HCT116 (cell line): ENCODE data around the gene NOL3.

Source experiments
- CEBPB ChIP-seq: IDR thresholded peaks from 2 replicates; pipeline ENCODE4 v1.6.1; 2012; ENCODE audit warnings: low read depth
- EZH2 ChIP-seq: fragments of 200-600 bp; sonication (generic); IDR thresholded peaks from 2 replicates; pipeline ENCODE4 v1.6.1; 2017; ENCODE audit warnings: antibody characterized with exemption, mixed run types
- EZH2phosphoT487 ChIP-seq: fragments of 200-600 bp; IDR thresholded peaks from 2 replicates; pipeline ENCODE4 v1.6.1; 2018; ENCODE audit warnings: antibody characterized with exemption, borderline replicate concordance
- FOSL1 ChIP-seq: IDR thresholded peaks from 2 replicates; pipeline ENCODE4 v1.6.1; 2012; ENCODE audit warnings: low read depth
- JUND ChIP-seq: IDR thresholded peaks from 2 replicates; pipeline ENCODE4 v1.6.1; 2012
- POLR2A ChIP-seq: IDR thresholded peaks from 2 replicates; pipeline ENCODE4 v1.7.0; 2011; ENCODE audit warnings: borderline replicate concordance; ENCODE audit not compliant: insufficient read depth, insufficient read length; ENCODE audit errors: extremely low read depth
- POLR2AphosphoS5 ChIP-seq: IDR thresholded peaks from 2 replicates; pipeline ENCODE4 v1.6.1; 2011; ENCODE audit warnings: mild to moderate bottlenecking, low read depth, low read length, moderate library complexity
- RAD21 ChIP-seq: IDR thresholded peaks from 2 replicates; pipeline ENCODE4 v1.6.1; 2012; ENCODE audit warnings: low read depth, mild to moderate bottlenecking
- SP1 ChIP-seq: IDR thresholded peaks from 2 replicates; pipeline ENCODE4 v1.6.1; 2012; ENCODE audit warnings: low read depth
- TCF7L2 ChIP-seq: IDR thresholded peaks from 2 replicates; pipeline ENCODE4 v1.7.0; 2011; ENCODE audit warnings: borderline replicate concordance, inconsistent platforms; ENCODE audit not compliant: insufficient read depth, insufficient read length; ENCODE audit errors: extremely low read depth
- ZNF274 ChIP-seq: fragments of 200-500 bp; sonication (Bioruptor generic); IDR thresholded peaks from 2 replicates; pipeline ENCODE4 v1.6.1; 2014; ENCODE audit warnings: mild to moderate bottlenecking, low read depth, low read length, inconsistent platforms
- TF ChIP-seq, protein P1 (sequence below): IDR thresholded peaks from 2 replicates; pipeline ENCODE4 v1.6.1; 2012; ENCODE audit warnings: low read depth
- TF ChIP-seq, protein P2 (sequence below), 3 experiments: fragments of 200-600 bp in 1 of 3; sonication (generic) in 1 of 3; IDR thresholded peaks in 2 of 3; conservative IDR thresholded peaks in 1 of 3; 2 replicates each; pipeline ENCODE4 v1.5.1; 2012 to 2017; ENCODE audit warnings: low read depth in 2 of 3, low read length in 2 of 3, antibody characterized with exemption in 1 of 3, borderline replicate concordance in 1 of 3, control low read depth in 1 of 3, mild to moderate bottlenecking in 1 of 3, mixed read lengths in 1 of 3, mixed run types in 1 of 3, moderate library complexity in 1 of 3; ENCODE audit not compliant: insufficient read depth in 1 of 3
- TF ChIP-seq, protein P3 (sequence below): IDR thresholded peaks from 2 replicates; pipeline ENCODE4 v1.6.1; 2012

DNA sequence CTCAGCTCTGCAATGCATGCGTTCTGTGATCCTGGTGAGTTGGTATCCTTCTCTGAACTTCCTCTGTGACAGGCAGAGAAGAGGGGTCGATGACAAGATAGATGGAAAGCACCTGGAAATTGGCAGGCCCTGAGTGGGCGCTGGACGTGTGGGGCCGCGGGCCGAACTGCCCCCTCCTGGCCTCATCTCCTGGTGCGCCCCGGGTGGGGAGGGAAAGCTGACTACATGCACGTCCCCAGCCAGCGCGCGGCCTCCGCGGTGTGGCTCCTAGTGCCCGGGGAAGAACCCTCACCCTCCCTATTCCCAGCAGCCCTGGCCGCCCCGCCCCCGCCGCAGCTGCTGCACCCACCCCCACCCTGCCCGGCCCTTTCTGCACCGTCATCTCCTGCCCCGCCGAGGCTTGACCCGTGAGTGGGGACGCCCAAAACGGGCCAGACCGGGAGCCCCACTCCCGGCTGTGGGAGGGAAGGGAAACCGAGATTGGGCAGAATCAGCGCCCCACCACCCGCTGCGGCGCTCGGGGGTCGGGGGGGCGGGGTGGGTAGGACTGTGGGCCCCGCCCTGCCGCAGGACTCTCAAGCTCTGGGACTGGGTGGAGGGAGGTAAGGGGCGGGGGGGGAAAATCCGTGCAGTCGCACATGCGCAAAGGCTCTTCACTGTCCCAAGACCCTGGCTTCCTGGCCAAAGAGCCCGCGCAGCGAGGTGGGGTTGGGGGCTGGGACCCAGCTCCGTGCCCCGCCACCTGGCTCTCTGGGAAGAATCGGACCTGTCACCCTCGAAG lies at the start of gene NOL3:
- TF ChIP-seq TCF7L2 (no peak), POLR2A (peak; percentile 25), POLR2AphosphoS5 (peak; percentile 60; the same call in 1 of the 2 replicates), FOSL1 (no peak), EZH2phosphoT487 (no peak), RAD21 (no peak), CEBPB (no peak), ZNF274 (no peak), EZH2 (no peak), SP1 (no peak), JUND (no peak)
- TF ChIP-seq, protein P1, sequence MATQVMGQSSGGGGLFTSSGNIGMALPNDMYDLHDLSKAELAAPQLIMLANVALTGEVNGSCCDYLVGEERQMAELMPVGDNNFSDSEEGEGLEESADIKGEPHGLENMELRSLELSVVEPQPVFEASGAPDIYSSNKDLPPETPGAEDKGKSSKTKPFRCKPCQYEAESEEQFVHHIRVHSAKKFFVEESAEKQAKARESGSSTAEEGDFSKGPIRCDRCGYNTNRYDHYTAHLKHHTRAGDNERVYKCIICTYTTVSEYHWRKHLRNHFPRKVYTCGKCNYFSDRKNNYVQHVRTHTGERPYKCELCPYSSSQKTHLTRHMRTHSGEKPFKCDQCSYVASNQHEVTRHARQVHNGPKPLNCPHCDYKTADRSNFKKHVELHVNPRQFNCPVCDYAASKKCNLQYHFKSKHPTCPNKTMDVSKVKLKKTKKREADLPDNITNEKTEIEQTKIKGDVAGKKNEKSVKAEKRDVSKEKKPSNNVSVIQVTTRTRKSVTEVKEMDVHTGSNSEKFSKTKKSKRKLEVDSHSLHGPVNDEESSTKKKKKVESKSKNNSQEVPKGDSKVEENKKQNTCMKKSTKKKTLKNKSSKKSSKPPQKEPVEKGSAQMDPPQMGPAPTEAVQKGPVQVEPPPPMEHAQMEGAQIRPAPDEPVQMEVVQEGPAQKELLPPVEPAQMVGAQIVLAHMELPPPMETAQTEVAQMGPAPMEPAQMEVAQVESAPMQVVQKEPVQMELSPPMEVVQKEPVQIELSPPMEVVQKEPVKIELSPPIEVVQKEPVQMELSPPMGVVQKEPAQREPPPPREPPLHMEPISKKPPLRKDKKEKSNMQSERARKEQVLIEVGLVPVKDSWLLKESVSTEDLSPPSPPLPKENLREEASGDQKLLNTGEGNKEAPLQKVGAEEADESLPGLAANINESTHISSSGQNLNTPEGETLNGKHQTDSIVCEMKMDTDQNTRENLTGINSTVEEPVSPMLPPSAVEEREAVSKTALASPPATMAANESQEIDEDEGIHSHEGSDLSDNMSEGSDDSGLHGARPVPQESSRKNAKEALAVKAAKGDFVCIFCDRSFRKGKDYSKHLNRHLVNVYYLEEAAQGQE, result no peak
- TF ChIP-seq, protein P2, sequence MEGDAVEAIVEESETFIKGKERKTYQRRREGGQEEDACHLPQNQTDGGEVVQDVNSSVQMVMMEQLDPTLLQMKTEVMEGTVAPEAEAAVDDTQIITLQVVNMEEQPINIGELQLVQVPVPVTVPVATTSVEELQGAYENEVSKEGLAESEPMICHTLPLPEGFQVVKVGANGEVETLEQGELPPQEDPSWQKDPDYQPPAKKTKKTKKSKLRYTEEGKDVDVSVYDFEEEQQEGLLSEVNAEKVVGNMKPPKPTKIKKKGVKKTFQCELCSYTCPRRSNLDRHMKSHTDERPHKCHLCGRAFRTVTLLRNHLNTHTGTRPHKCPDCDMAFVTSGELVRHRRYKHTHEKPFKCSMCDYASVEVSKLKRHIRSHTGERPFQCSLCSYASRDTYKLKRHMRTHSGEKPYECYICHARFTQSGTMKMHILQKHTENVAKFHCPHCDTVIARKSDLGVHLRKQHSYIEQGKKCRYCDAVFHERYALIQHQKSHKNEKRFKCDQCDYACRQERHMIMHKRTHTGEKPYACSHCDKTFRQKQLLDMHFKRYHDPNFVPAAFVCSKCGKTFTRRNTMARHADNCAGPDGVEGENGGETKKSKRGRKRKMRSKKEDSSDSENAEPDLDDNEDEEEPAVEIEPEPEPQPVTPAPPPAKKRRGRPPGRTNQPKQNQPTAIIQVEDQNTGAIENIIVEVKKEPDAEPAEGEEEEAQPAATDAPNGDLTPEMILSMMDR (IDR thresholded peaks at IDR 0.05 in 2 of 3, conservative IDR thresholded peaks at IDR 0.05 in 1 of 3; ENCODE audit: borderline replicate concordance in 1 of 3, insufficient read depth in 1 of 3, low read depth in 2 of 3, low read length in 2 of 3), result no peak
- TF ChIP-seq, protein P3, sequence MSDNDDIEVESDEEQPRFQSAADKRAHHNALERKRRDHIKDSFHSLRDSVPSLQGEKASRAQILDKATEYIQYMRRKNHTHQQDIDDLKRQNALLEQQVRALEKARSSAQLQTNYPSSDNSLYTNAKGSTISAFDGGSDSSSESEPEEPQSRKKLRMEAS, result no peak
